T-helper 9 cell (primary cell): ENCODE results near the gene PPM1L.

Experiments
- DNase-seq: peaks from one replicate; pipeline ENCODE4 v3.0.0-alpha.2; 2020

The PPM1L gene

DNA sequence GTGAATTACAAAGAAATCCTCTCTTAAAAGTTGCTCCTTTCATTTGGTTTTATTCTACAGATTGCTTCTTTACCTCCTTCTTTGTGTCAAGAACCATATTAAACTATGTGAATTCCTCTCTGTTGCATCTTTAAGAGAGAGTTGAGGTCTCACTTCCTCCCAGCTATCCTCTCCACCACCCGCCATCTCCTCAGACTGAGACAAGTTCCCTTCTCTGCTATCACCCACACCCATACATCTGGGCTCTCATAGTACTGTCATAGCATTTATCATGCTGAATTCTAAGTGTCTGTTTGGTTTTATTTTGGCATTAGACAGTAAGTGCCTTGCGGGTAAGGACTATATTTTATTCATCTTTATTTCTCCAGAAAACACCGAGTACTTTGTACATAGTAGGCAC is 294.9 kb downstream of the PPM1L start:
- DNase-seq = no peak

DNA sequence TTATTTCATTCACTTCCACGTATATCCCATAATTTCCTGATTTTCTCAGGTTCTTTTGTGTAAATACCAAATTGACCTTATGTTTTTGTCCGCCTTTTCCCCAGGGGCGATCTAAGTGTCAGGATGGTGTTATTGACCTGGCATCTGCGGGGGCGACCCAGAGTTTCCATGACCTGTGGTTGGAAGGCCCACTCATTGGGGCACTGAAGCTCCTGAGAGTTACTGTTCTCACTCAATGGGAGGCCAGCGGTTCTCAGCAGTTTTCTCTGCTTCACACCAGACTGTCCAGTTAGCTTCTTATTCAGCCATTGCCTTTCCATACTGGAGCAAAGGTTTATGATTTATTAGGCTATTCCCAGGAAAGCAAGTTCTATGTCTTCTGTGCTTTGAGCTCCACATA is 295.8 kb downstream of the PPM1L start:
- DNase-seq = no peak

DNA sequence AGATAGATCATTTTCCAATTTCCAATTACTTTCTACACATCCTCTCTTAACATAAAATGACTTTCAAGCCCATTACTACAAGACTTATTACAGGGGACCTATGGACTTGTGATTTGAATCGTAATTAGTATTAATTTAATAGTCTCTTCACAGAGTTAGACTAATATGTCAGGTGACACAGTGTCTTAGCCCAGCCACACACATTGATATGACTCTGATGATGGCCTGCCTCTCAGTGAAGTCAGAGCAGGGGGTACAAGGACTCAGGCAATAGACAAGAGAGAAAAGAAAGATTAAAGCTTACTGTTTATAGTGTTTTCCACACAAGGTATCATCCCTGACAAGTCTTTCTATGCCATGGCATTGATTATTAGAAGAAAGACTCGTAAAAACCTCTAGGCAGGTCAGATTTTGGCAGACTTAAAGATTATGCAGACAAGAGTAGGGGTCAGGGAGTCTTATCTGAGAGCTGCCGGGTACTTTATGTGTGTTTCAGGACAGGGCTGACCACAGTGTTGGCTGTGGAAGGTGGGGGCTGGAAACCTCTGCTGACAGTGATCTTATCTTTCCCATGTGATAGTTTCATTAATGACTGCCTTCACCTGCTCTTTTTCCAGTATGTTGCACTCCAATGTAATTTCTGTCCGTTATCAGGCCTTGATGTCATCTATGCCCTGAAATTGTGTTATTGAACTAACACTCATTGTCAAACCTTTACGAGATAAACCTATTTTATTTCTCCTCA is 299.0 kb downstream of the PPM1L start:
- DNase-seq = no peak

DNA sequence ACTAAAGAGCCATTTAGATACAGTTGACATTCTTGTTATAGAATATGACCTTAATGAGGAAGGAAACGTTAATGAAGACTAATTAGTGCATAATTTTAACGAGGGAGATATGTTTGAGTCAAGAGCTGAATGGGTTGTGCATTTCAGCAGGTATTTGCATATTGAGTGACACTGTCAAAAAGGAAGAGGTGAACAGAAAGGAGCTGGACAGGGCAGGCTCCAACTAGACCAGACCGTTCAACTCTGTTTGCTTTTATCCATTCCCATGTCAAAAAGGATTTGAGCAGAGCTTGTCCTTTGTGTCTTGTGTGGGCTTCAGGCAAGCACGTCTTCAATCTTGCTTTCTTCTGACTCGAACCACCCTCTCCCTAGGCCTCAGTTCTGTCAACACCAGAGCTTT is 308.4 kb downstream of the PPM1L start:
- DNase-seq = no peak

DNA sequence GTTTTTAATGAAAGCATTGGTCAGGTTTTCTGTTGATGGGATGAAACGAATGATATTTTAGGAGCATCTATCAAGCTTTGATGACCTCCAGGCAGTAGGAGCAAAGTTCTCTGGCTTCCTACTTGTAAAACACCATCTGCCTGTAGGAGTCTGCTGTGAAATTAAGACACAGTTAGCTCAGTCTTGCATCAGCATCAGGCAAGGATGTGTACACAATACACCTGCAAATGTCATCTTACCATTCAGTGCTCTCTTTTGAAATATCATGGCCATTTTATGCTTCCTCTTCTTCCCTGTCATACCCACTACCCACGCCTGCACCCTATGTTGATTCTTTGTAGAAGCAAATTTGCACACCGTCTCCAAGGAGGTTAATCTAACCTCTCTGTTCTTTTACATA is 310.9 kb downstream of the PPM1L start:
- DNase-seq = no peak

DNA sequence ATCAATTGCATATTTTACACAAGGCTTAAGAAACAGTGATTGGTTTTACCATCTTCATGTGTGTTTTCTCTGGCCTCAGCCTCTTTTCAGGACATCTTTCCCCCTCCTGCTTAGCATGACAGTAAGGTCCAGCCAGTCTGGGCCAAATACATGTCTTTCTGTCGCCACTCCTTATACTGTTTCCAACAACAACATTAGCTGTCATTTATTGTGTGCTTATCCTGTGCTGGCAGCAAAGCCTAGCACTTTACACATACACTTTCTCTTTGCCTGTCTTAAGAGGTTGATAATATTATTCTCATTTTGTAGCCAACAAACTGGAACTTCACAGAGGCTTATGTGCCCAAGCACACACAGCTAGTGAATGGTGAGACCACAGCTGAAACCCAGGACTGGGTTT is 311.3 kb downstream of the PPM1L start:
- DNase-seq = no peak

DNA sequence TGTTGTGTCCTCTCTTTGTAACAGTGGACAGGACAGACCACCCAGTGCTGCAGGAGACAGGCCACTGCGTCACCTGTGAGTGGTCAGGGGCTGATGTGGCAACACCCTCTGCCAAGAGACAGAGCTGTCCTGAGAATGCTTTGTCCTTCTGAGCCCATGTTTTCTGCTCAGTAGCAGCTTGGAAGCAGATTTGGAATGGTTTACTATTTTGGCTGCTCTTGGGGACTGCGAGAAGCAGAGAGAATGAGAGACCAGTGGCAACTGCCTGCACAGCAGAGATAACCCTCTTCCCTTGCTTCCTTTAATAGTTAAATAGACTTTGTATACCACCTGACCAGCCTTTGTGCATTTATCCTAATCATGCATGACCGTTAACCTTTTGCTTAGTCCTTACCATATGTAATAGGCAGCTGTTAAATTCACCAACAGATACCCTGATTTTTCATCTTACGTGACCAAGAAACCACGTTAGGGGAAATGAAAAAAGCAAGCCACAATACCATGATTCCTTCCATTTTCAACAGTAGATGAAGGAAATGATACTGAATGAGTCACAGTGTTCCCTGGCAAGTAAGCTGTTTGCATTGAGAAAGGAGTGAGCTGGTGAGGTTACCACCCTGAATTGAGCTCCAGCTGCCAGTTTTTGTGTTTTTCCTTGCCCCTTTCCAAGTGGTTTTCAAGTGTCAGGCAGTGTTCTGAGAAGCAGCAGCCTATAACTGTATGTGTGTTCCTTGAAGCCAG is 313.6 kb downstream of the PPM1L start:
- DNase-seq = no peak

DNA sequence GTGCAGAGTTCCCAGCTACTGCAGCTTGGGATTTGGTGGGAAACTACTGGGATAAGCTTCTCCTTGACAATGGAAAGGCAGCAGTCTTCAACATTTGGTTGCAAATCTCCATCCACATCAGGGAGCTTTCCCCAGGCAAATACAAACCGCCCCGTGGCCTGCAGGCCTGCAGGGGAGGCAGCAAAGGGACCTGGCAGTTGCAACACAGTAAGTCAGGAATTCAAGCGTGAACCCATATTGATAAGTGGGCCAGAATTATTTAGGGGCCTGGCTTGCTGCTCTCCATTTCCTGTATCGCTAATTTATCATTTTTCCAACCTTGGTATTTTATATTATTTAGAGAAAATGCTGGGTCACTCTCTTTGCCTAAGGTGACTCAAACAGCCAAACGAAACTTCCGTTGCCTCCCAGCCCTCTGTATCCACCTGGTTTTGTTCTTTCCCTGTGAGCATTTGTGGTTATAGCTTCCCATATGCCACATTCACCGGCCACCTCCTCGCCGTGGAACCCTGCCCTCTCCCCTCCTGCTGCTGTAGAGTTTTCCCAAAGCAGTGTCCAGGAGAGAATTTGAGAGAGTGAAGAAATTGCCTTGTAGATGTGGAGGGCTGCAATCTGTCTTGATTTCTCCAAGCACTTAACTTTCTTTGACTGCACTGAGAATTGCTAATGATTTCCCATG is 314.4 kb downstream of the PPM1L start:
- DNase-seq = no peak

DNA sequence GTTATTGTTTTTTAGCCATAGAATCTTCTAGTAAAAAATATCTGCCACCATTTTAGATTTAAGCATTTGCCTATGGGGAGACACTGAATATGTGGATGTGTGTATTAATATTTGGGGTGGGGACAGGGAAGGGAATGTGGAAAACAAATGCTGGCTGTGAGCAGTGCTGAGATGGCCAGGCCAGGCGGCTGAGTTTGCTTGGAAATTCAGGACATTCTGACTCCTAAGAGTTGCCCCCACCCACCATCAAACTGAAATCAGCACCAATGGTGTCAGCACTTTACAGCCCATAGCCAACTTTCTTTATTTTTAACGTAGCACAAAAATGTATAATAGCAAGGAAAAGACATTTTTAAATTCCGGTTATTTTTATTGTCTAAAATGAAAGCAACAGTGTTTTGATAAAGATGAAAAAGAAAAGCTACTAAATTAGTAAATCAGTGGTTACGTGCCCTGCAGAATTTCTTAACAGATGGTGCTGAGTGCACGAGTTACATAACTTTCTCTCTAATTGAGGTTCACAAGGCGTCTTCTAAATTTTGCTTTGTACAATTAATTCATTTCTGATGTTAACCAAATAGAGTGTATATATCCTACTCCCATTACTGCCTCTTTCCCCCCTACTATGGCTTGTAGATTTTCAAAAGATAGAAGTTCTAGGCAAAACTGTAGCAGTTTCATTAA is 315.1 kb downstream of the PPM1L start:
- no peak for DNase-seq

DNA sequence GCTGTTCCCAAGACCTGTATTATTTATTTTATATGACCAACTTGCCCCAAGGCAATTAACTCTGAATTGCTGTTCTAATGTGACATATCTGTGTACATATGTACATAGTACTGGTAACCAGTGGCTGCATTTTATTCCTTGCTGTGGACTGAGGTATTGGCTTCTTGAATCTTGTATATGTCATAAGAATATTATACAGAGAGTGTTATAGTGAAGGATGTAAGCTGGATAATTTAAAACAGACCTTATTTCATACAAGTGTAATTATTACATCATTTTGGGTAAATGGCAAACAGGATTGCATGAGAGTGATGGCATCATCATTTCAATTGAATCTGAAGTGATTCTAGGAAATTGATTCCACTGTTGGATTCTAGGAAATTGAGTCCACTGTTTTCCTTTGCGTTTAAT is 316.2 kb downstream of the PPM1L start:
- no peak for DNase-seq

DNA sequence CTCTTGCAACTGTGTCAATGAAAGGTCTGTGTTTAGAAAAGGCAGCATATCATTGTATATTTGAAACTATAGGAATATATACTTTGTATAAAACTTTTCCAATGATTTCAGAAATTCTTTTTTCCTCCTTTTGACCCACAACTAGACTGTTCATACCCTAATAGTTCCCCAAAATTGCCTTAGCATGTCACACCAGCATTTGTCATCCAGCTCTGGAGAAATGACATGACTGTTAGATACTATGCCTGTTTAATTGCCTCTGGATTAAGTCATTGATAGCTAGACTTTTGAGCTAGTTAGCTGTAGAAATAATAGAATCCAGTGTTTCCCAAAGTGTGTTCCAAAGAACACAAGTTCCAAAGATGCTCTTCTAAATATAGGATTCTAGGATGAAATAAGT is 316.7 kb downstream of the PPM1L start:
- no peak for DNase-seq

DNA sequence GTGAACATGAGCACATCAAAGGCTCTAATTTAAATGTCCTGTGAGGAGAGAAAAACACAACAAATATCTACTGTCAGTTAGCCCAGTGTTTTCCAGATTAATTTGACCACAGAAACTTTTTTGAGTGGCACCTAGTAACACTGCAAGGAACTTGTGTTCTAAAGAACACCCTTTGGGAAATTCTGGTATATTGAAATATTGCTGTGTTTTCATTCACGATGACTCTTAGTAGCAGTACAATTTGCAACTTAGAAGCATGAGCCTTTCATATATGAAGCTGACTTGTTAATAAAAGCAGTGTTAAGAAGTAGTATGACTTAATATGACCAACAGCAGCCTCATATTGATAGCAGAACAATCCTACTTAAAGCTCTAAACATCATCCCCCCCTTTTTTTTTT is 317.1 kb downstream of the PPM1L start:
- no peak for DNase-seq

DNA sequence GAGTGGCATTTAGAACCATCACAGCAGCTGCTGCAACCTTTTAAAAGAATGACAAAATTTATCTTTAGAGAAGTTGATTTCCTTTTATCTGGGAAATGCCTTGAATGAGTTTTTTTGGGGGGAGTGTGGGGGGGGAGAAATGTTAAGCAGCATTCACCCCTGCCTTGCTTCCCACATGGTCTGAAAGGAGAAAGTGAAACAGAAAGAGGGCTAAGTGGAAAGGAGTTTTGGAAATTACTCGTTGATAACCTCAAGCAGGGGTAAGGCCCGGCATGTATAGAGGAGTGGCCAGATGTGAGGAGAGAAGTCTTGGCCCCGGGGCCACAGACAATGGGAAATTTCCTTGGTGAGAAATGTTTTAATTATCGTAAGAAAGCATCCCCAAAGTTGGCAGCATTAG is 325.6 kb downstream of the PPM1L start:
- DNase-seq = no peak

DNA sequence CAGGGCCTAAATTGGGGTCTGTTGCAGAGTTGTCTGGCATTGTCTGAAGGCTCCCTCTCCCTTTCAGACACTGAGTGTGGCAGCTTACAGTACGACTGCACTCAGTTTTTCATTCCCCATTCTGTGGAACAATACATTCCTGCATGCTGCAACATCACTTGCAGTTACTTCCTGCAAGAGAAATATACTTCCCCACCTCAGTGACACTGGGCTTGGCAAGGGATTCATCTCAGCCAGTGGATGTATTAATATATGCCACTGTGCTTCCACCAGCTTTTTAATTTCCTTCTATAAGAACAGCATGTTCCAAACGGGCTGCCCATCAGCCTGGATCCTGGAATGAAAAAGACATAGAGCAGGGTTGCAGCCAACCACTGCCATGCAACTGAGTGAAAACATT is 326.0 kb downstream of the PPM1L start:
- DNase-seq = no peak

DNA sequence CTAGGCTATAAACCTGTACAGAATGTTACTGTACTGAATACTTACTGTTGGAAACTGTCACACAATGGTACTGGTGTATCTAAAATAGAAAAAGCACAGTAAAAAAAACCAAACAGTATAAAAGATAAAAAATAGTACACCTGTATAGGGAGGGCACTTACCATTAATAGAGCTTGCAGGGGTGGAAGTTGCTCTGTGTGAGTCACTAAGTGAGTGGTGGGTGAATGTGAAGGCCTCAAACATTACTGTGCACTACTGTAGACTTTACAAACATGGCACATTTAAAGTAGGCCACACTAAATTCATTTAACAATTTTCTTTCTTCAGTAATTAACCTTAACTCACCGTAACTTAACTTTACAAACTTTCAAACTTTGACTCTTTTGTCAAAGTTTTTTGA is 327.1 kb downstream of the PPM1L start:
- no peak for DNase-seq

DNA sequence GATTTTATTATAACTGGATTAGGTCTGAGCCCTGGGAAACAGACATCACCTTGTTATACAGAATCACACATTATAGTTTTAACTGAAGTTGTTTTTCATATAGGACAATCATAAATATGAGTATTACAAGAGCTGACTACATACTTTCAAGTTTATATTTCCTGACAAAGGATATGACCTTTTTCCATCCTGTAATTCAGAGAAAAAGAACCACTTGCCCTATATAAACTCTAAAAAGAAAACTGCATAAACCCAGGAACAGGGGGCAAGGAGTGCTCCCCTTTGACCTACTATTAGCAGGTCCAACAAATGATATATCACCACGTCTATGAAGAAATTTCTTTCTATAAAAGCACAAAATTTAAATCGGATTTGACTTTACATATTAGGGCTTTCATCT is 328.2 kb downstream of the PPM1L start:
- no peak for DNase-seq

DNA sequence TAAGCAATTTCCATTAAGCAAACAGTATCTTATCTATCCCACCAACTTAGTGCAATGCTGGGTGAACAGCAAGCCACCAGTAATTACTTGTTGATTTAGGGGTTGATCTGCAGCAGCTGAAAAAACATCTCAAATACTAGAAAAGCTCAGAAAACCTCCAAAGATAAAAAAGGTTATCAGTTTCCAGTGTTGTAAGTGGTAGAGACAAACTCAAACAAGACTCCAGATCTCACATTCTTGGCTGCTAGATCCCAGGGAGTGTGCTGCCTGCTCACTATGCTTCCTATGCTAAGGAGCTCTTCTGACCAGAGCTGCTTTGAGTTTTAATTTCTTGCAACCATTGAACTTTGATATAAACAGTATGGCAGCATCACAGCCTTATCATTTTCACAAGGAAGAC is 337.9 kb downstream of the PPM1L start:
- no peak for DNase-seq

DNA sequence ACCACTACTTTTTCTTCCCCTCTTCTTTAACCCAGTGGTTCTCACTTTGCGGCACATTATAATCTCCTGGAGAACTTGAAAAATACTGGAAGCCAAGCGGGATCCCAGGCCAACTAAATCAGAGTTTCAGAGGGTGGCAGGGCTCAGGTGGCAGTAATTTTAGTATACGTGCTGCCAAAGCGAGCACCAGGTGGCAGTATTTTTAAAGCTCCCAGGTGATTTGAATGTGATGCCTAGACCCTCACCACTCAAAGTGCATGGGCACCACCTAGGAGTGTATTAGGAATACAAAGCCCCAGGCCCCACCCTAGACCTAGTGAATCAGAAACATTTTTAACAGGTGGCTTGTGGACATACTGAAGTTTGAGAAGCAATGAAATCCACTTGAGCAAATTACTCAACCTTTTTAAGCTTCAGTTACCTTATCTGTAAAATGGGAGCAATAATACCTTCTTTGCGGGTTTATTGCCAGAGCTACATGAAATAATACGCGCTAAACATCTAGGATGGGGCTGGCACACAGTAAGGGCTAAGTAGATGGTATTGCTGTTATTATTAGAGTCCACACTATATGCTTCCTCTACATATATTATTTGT is 340.8 kb downstream of the PPM1L start:
- DNase-seq = no peak

DNA sequence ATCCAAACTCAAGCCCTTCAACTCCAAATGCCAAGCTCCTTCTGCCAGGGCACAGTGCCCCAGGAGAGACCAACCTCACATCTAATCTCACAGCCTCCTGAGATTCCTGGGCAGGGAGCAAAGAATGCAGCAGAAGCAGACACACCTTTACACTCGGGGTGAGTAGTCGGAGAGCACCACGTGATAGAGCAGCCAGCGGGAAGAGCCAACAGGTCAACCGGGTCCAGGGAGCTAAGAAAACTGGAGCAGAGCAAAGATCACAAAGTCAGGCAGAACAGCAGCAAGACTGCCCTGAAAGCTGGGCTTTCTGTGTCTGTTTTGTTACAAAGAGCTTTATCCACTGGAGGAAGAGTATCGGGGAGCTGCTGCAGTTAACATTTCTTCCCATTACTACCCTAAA is 345.0 kb downstream of the PPM1L start:
- DNase-seq = no peak

DNA sequence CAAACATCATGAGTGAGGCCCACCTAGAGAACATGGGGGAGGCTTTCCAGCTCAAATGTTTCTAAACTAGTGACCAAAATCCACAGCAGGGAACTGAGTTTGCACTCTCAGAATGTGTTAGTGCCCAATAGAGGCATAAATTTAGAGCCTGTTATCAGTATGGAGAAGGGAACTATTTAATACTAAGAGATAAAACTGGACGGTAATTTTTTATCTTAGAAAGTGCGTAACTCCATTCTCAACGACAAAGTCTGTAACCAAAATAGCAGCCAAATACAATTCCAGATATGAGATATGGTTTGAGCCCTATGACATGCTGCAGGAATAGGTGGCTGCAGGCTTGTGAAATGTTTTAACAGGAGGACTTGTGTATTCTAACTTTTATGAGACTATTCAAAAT is 345.6 kb downstream of the PPM1L start:
- no peak for DNase-seq

DNA sequence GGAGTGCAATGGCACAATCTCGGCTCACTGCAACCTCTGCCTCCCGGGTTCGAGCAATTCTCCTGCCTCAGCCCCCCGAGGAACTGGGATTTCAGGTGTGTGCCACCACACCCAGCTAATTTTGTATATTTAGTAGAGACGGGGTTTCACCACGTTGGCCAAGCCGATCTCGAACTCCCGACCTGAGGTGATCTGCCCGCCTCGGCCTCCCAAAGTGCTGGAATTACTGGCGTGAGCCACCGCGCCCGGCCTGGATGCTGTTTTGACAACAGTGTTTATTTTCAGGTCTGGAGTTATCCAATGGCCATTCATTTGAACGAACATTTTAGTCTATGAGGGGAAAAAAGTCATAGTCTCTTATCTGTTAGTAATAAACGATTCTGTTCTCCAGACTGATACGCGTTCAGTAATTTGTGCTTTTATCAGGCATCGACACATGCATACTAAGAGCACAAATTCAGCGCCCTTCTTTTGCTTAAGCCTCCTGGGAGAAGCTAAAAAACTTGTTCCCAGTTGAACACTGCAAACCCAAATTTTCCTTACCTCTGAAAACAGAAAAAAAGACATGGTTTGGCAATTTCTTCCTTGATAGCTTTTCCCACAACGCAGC is 347.9 kb downstream of the PPM1L start:
- DNase-seq = no peak
